HG02588 (cell line): ENCODE data around the gene GRK3.
A peak's percentile ranks its signal among the peaks of the same experiment; 100 is the strongest.
"Not testable (repeated sequence)": the region's sequence is repeated elsewhere in the genome, so short reads cannot be mapped to it uniquely, and the experiment has no call there.

Source experiments
- ATAC-seq: cut with Tn5 transposase; IDR thresholded peaks from one replicate; pipeline ENCODE4 v1.9.1; 2021; ENCODE audit warnings: mild to moderate bottlenecking, moderate library complexity; ENCODE audit not compliant: unreplicated experiment

The GRK3 gene

DNA sequence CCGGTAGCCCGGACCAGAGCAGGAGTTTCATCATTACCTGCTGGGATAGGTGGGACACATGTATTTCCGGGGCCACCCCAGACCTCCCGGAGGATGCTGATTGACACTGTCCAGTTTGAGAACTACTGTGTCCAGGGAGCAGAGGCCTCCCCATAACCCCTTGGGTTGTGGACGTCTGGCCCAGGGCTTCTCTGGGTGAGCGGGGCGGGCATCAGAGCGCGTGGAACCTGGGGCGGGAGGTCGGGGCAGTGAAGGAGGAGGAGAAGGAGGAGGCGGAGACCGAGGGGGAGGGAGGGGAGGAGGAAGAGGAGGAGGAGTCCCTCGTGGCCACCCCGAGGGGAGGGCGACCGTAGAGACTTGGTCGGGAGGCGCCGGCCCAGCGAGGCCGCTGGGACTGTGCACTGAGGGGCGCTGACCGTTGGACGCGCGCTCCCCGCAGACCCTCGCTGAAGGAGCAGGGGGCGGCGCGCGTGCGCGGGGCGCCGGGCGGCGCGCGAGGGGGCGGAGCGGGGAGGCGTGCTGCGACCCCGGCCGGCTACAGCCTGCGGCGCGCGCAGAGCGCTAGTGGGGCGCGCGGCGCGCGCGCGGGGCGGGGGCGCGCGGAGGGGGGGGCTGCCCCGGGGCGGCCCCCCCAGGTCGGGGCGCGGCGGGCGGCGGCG lies at the start of gene GRK3:
TSS of gene GRK3 (plus strand) at position 356 of the 659 bp plus-strand sequence. CDS start 366 bp downstream, outside the sequence.
- ATAC-seq, result peak; percentile 49

DNA sequence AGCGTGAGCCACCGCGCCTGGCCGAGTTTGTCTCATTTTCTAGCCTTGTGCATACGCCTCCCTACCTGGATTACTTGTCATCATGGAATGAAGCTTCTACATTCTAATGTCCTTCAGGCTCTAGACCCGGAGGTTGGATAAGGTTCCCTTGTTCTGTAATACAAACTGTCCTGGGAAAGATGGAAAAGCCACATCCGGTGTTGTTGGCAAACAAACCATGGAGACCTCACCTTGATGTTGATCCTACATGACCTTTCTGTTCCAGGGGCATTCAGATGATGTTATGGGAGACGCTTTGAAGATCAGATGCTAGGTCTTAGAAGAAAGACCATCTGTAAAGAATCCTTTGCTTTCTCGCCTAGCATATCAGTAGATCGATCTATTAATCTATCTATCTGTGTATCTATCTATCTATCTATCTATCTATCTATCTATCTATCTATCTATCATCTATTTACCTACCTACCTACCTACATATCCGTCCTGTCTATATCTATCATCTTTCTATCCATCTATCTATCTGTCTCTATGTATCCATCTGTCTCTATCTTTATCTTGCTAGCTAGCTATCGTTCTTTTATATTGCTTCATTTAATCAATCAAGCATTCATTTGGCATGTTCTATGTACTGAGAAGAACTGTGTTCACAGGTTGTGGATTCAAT lies 46.3 kb upstream of the GRK3 start:
- no peak for ATAC-seq

DNA sequence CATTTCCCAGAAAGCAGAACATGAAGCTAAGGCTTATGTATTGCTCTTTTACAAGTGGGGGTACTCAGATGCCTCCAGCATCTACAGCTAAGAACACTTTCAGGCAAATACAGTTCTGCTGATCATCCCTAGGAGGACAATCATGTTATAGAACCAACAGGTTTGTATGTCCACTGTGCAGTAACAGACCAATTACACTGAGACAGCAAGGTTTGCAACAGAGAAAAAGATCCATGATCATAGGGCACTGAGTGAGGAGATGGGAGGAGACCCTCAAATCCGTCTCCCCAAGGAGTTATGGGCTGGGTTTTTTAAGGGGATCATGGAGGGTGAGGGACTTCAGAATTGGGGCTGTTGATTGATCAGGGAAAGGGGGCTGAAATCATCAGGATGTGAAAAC lies 39.1 kb upstream of the GRK3 start:
- ATAC-seq, result no peak

DNA sequence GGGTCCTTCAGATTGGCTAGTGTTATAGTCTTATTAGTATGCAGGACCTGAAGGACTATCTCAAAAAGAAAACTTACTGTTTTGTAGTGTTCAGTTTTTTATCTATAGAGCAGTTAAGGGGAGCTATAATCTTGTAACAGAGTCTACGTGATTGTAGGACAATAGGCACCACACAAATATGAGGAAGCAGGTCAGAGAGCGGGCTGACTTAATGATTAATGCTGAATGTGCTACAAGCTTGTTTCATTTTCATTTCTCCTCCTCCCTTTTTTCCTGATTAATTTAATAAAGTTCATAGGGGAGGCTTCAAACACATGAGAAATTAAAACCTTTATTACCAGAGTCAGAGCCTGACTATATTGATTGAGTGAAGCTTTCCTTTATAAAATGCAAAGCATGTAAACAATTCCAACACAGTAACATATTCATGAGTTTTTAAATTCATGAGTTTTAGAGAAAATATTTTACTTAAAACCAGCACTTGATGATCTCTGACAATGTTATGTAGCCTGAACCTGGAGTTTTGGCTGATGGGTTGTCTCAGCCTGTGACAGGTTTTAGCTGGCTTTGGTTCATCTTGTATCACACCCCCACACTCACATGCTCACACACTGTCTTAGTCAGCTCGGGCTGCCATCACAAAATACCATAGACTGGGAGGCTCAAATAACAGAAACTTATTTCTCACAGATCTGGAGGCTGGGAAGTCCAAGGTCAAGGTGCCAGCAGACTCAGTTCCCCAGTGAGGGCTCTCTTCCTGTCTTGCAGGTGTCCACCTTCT lies 38.5 kb upstream of the GRK3 start:
- not testable (repeated sequence) for ATAC-seq

DNA sequence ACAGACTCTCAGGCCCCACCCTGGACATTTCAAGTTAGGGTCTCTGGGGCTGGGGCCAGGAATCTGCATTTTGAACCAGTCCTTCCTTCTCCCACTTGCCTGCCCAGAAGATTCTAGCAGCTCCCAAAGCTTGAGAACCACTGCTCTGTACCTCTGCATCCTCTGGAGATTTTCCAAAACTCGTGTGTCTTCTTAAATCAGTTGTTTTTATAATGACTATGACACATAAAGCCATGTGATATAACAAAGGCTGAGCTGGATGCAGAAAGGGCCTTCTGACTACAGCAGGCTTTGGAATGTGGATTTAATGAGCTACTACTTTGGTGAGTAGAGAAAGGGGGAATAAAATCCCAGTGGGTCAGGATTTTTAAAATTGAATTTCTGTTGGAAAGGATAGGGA lies 37.5 kb upstream of the GRK3 start:
- not testable (repeated sequence) for ATAC-seq

DNA sequence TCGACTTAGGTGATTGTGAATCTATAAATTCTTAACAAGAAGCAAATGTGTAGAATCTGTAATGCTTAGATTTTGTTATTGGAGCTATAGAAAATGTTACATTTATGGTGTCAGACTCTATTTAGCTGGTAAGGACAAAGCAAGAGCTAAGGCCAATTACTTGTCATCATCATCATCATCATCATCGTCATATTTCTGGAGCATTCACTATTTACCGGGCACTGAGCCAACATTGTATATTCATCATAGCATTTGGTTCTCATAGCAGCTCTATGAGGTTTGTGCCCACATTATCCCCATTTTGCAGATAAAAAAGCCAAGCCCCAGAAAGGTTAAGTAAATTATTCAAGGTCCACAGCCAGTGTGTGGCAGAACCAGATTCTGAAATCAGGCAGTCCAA lies 36.4 kb upstream of the GRK3 start:
- ATAC-seq, result not testable (repeated sequence)

DNA sequence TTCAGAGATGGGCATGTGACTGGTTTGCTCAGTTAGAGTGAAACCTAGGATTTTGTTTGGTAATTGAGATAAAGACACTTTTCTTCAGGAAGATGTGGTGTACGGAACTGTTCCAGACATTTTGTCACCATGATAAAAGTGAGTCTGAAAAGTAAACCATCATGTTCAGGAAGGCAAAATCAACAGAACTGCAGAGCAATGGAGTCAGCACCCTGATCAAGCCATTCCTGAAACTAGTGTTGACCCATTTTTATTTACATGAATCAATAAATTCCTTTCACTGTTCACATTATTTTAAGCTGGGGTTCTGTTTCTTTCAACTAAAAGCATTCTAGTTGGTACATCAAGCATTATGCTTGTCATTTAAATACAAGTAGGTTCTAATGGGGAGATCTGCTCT lies 35.4 kb upstream of the GRK3 start:
- not testable (repeated sequence) for ATAC-seq

DNA sequence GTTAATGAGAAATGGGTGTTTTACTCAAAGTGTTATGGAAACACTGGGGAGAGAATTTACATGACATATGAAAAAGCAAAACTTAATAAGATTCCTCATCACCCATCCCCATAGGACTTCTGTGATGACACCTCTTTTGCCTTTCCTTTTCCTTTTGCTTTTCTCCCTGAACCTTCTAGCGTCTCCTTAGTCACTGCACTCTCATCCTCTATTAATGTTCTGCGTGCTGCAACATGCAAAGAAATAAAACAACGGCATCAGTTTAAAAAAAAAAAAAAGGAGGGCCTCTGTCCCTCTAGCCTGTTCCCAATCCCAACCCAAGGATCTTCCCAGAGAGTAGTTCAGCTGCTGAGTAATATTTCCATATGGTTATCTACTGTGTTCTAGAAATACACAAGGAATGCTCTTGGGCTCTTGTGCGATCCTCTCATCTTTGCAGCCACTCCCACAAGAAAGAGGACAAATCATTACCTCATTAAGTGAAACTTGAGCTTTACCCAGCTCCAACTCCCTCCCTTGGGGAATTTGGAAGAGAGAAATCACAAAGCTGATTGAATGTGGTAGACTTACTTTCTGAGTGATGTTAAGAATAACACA lies 34.8 kb upstream of the GRK3 start:
- not testable (repeated sequence) for ATAC-seq

DNA sequence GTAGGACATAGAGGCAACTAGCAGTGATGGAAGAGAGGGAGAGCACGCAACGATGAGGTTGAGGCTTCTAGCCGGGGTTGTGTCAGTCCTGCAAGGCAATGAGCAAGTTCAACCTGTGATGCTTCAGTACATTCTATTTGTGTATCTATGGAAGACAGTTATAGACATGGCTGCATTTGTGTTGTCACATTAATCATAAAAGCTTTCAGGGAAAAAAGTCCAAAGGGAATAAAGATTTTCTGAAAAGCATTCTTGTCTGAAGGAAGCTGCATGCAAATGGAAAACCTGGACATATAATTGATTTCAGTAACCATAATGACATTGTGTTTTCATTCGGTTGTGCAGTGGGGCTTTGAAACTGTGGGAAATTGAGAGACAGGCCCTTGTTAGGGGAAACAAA lies 32.8 kb upstream of the GRK3 start:
- ATAC-seq, result not testable (repeated sequence)

DNA sequence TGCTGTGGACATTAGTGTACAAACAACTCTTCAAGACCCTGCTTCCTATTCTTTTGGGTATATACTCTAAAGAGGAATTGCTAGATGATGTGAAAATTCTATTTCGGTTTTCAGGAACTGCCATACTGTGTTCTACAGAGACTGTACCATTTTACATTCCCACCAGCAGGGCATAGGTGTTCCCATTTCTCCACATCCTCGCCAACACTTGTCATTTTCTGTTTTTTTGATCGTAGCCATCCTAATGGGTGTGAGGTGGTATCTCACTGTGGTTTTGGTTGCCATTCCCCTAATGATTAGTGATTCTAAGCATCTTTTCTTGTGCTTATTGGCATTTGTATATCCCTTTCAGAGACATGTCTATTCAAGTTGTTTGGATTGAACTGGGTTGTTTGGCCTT lies 29.8 kb upstream of the GRK3 start:
- no peak for ATAC-seq

DNA sequence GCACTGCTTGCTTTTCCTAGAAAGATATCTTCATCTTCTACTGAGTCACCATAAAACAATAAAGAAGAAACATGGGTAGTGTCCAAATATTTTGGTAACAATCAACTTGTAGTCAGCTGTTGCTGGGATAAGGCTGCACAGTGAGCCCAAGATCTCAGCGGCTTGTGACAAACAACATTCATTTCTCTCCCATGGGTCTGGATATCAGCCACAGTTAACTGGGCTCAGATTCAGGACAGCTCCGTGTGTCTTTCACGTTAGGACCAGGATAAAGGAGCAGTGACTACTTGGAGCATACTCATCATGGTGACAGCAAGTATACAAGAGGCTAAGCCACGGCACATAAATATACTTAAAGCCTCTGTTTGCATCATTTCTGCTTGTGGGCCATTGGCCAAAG lies 27.9 kb upstream of the GRK3 start:
- no peak for ATAC-seq

DNA sequence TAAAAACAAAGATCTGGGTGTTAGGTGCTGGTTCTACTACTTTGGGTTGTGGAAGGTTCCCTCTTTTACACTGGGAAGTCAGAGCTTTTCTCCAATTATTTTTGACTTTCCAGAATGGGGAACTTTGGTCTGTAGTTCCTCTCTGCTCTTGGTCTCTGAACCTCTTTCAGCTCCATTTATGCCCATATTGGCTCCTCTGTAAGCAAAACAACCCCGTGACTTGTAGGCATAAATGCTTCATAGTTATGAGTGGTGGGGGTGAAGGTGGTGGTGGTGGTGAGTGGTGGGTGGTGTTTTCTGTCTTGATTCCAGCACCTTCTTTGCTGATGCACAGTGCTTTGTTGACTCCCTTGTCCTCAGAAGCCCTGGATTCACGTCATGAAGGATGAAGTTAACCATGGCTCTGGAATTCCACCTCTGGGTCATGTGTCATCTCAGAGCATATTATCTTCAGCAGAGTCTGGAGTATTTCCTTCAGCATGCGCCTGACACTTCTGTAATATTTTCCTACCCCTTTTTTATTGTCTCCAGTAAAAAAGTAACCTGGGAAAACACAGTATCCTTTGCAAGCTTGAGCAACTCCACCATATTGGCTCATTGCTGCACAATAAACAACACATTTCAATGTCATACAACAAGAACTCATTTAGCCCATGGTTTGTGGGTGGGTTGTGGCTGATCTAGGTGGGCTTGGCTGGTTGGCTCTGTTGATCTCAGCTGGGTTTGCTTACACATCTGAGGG lies 24.1 kb upstream of the GRK3 start:
- ATAC-seq, result no peak

DNA sequence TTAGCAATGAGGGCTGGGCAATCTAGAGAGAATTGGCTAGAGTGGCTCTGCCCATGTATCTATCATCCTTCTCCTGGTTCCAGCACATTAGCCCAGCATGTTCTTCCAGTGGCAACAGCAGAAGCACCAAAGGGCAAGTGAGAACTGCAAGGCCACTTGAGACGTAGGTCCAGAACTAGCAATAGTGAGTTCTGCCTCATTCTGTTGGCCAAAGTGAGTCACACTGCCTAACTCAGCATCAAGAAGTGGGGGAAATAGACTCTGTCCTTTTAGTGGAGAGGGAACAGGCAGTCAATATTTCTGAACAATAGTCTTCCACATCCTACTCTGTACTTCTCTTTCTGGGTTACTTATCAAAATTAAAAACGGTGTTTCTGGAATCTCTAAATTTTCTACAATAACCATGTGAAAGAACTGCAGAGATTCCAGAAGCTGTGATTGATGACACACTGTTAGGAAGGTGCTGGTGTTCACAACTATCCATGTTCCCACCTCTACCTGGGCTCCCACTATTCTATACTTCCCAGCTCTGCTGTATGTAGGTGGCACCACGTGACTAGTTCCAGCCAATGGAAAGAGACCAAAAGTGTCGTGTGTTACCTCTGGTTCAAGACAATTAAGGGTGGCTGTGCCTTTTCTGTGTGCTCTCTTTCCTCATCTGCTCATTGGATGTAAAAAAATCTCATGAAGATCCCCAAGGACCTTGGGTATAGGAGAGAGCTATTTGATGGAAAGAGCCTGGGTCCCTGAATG lies 23.4 kb upstream of the GRK3 start:
- ATAC-seq, result no peak

DNA sequence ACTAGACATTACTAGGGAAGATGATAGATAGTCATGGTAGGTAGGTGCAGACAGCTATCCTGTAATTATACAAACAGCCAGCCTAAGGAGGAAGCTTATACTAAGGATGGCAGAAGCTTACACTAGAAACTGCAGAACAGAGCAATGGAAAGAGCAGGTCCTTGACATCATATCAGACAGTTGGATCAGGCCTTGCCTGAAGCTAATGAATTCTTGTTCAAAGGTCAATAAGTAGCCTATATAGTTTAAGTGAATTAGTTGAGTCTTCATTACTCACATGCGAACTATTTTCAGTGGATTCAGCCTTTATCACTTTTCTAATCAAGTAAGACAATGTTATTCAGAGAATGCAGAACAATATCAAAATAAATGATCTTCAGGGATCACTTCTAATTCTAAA lies 22.3 kb upstream of the GRK3 start:
- no peak for ATAC-seq

DNA sequence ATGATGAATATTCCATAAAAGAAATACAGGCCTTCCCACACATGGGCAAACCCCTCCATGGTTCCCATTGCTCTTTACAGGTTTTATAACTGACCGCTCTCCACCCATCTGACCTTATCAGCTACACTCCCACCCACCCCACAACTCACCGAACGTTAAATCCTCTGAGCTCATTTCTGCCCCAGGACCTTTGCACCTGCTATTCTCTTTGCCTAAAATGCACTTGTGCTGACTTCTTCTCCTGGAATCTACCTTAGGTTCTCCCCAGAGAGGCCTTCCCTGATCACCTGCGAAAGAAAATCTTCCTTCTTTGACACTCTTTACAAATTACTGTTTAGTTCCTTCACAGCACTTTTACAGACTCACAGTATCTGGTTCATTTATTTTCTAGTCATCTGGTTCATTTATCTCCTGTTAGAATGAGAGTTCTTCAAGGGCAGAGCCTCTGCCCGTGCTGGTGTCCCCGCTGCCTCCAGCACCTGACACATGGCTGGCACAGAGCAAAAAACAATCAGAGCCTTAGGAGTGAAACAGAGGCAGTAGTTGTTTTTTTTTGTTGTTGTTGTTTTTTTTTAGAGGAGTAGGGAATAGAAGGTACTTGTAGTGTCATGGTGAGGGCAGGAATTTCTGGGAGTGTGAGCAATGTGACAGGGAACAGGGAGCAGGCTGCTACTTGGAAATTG lies 21.6 kb upstream of the GRK3 start:
- ATAC-seq, result no peak

DNA sequence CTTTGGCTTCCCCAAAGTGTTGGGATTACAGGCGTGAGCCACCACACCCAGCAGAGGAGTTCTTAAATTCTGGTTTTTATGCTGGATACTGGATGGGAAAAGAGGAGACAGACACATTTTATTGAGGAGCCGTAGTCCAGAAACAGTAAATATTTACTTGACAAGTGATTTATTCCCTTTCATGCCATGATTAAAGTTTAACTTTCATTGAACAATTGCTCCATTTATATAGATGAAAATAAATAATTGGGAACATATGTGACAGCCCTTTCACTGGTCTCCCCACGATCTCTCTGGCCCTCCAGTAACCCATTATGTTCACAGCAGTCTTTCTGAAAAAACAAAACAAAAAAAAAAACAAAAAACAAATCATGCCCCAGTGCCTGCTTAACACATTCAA lies 19.3 kb upstream of the GRK3 start:
- ATAC-seq, result no peak

DNA sequence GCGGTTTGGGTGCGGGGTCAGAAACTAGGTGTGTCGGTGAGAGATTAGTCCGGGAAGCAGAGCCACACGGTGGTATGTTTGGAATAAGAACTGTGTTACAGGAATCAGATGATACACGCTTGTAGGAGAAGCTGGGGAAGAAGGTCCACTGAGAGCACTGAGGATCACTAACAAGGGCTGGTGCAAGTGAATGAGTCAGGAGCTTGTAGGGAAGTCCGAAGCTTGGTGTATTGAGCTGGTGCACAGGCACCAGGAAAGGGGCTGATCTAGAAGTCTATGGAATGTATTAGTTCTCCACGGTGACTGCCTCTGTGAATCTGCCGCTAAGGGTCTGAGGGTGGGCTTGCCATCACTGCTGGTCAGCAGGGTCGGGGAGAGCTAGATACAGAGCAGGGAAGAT lies 18.8 kb upstream of the GRK3 start:
- no peak for ATAC-seq

DNA sequence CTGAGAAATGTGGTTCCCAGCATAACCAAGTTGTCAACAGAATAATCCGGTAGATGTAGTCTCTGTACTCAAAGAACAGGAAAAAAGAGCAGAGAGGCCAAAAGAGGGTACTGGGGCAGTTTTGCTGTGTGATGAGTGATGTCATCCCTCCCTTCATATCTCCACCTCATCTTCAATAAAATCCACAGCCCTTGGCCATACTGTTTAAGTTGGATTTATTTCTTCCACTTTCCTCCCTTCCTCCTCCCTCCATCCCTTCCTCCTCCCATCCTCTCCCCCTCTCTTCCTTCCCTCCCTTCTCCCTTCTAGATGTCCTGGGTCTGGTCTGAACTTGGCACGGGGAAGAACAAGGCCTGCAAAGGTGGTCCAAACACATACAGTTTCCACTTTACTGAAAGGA lies 18.2 kb upstream of the GRK3 start:
- no peak for ATAC-seq

DNA sequence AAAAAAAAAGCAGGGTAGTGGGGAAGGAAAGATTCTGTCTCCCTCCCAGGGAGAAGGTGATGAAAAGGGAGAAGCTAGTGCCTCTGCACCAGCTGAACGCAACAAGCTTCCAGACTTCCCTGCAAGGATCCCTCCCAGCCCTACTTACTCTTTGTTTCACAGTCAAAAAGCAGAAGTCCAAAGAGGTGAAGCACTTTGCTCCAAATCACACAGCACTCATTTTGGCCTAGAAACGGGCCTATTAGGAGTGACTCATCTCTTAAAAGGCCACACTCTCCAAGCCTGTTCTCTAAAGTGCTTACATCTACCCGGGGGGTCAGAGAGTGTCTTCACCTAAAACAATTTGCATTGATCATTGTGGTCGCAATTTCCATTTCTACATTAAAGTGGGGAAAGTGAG lies 17.7 kb upstream of the GRK3 start:
- no peak for ATAC-seq
